NCI-H2081 (cell line): ENCODE results near the gene KRTAP4-11.
"Not testable (repeated sequence)": the region's sequence is repeated elsewhere in the genome, so short reads cannot be mapped to it uniquely, and the experiment has no call there.

Experiments
- DNase-seq, 2 experiments: peaks; one replicate each; lab custom pipeline; 2025; lab: John Stamatoyannopoulos, UW

KRTAP4-11 gene

GRCh38 chr17:41084100-41084856 is 33.9 kb downstream of the KRTAP4-11 start, which contains the start of gene KRTAP4-7:
Gene KRTAP4-7 (plus strand): TSS chr17:41084150. CDS start chr17:41084207, 57 bp downstream.
- DNase-seq: not testable (repeated sequence)

GRCh38 chr17:41083427-41083826 is 34.7 kb downstream of the KRTAP4-11 start:
- not testable (repeated sequence) for DNase-seq

GRCh38 chr17:41082626-41083025 is 35.5 kb downstream of the KRTAP4-11 start:
- no peak for DNase-seq

GRCh38 chr17:41076788-41077187 is 41.4 kb downstream of the KRTAP4-11 start:
- no peak for DNase-seq

- no peak for DNase-seq
Measured at GRCh38 chr17:41073676-41074075, 44.5 kb downstream of the KRTAP4-11 start.

GRCh38 chr17:41071606-41072360 is 46.4 kb downstream of the KRTAP4-11 start:
- DNase-seq: peak in 1 of 2 experiments; percentile 14

- DNase-seq: no peak
Measured at GRCh38 chr17:41069031-41069430, 49.1 kb downstream of the KRTAP4-11 start.

DNA sequence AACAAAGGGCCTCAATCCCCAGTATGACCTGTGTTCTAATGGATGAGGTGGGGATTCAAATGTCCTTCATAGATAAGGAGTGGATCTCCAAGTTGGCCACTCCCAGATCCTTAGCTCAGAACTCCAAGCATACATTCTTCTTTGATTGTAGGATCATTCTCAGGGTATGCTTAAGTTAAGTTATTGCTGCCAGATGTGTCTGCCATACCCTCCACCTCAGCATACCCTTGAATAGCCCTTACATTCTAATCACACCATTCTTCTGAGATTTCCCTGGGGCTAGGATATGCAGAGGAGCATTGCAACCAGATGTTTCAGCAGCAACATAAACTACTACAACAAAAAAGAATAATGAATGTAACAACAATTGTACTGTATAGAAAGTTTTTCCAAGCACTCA is 50.9 kb downstream of the KRTAP4-11 start:
- DNase-seq: no peak
